SIG-M5 treated with dmso at 0.1 percent for 504 hours (cell line): ENCODE measurements around the gene ARMC3.
"Not testable (repeated sequence)": the region's sequence is repeated elsewhere in the genome, so short reads cannot be mapped to it uniquely, and the experiment has no call there.

Experiments used
- DNase-seq: peaks from one replicate; lab custom pipeline; 2025; ENCODE audit not compliant: unreplicated experiment; lab: John Stamatoyannopoulos, UW

Gene ARMC3

GRCh38 chr10:22925088-22925487 lies 2.8 kb upstream of the ARMC3 start:
- DNase-seq: no peak

GRCh38 chr10:22927166-22927565 lies 687 bp upstream of the ARMC3 start:
- no peak for DNase-seq

GRCh38 chr10:22929053-22929452 lies 1.2 kb downstream of the ARMC3 start:
- not testable (repeated sequence) for DNase-seq

GRCh38 chr10:22931948-22932347 lies 4.1 kb downstream of the ARMC3 start:
- DNase-seq: no peak

GRCh38 chr10:22932626-22933370 lies 4.9 kb downstream of the ARMC3 start:
- no peak for DNase-seq

GRCh38 chr10:22934726-22935125 lies 6.9 kb downstream of the ARMC3 start:
- no peak for DNase-seq

- DNase-seq: no peak
Measured at GRCh38 chr10:22942437-22942836, 14.6 kb downstream of the ARMC3 start.

- no peak for DNase-seq
Measured at GRCh38 chr10:22945934-22946673, 18.3 kb downstream of the ARMC3 start.

GRCh38 chr10:22954970-22955369 lies 27.1 kb downstream of the ARMC3 start:
- DNase-seq: no peak

GRCh38 chr10:22958338-22958737 lies 30.5 kb downstream of the ARMC3 start:
- DNase-seq: no peak

- no peak for DNase-seq
Measured at GRCh38 chr10:22959292-22959691, 31.4 kb downstream of the ARMC3 start.

GRCh38 chr10:22959950-22960349 lies 32.1 kb downstream of the ARMC3 start:
- DNase-seq: no peak

- DNase-seq: no peak
Measured at GRCh38 chr10:22962817-22963216, 35.0 kb downstream of the ARMC3 start.

GRCh38 chr10:22969704-22970103 lies 41.9 kb downstream of the ARMC3 start:
- no peak for DNase-seq

GRCh38 chr10:22976534-22976933 lies 48.7 kb downstream of the ARMC3 start:
- DNase-seq: no peak

- DNase-seq: no peak
Measured at GRCh38 chr10:22977751-22978150, 49.9 kb downstream of the ARMC3 start.

- no peak for DNase-seq
Measured at GRCh38 chr10:22978287-22978686, 50.4 kb downstream of the ARMC3 start.

- no peak for DNase-seq
Measured at GRCh38 chr10:22978918-22979317, 51.1 kb downstream of the ARMC3 start.

- no peak for DNase-seq
Measured at GRCh38 chr10:22980822-22981221, 53.0 kb downstream of the ARMC3 start.

- DNase-seq: peak; percentile 1
Measured at GRCh38 chr10:22984066-22984465, 56.2 kb downstream of the ARMC3 start.

- DNase-seq: peak; percentile 20
Measured at GRCh38 chr10:22986771-22987542, 59.1 kb downstream of the ARMC3 start.
